Prostate gland (tissue), 2 donors: ENCODE measurements around the gene ERC2. TPM values are rescaled to one million over a fixed set of nuclear protein-coding genes. Genes with fewer than 3 reads are reported as not detected.

Experiments
- DNase-seq: peaks from one replicate; pipeline ENCODE4 v3.0.0-alpha.2; 2019; ENCODE audit warnings: low spot score
- H3K27ac ChIP-seq, 2 donors: fragments of 200-600 bp; sonication (generic); 2 replicates each; pipeline ENCODE4 v1.5.1; 2017 to 2019
- H3K27me3 ChIP-seq: fragments of 200-600 bp; sonication (generic); replicated peaks from 2 replicates; pipeline ENCODE4 v1.5.1; 2019; ENCODE audit not compliant: insufficient read depth
- H3K36me3 ChIP-seq, 2 donors: fragments of 200-600 bp; sonication (generic); 1 replicate in 1 of 2; 2 replicates in 1 of 2; pipeline versions ENCODE4 v1.5.1 to v1.8.1; 2017 to 2019
- H3K4me1 ChIP-seq: fragments of 200-600 bp; sonication (generic); replicated peaks from 2 replicates; pipeline ENCODE4 v1.5.1; 2019
- H3K4me3 ChIP-seq, 2 donors: fragments of 200-600 bp; sonication (generic); 2 replicates each; pipeline ENCODE4 v1.5.1; 2017 to 2019
- H3K9me3 ChIP-seq: fragments of 200-600 bp; sonication (generic); 2 replicates; pipeline ENCODE4 v1.5.1; 2017
- CTCF ChIP-seq, 4 experiments: fragments of 200-600 bp in 2 of 4; fragments of 450-650 bp in 2 of 4; sonication (generic) in 2 of 4; IDR thresholded peaks; 1 replicate in 3 of 4; 2 replicates in 1 of 4; pipeline ENCODE4 v1.5.1; 2016 to 2019; ENCODE audit warnings: antibody characterized with exemption in 4 of 4, mild to moderate bottlenecking in 2 of 4, moderate library complexity in 2 of 4
- POLR2A ChIP-seq: fragments of 450-650 bp; IDR thresholded peaks from one replicate; pipeline ENCODE4 v1.6.1; 2016; ENCODE audit warnings: antibody characterized with exemption, mild to moderate bottlenecking
- POLR2AphosphoS5 ChIP-seq: sonication (generic); formaldehyde crosslinking; IDR thresholded peaks from one replicate; pipeline ENCODE4 v1.6.1; 2017; ENCODE audit warnings: antibody characterized with exemption
- WGBS: methylation state at CpG from one replicate; pipeline ENCODE4 v1.1.5; 2018; 5-methylcytosine and 5-hydroxymethylcytosine counted together
- intact Hi-C: fragments of 100-400 bp; cut with DNase I; formaldehyde crosslinking; loops from one replicate; pipeline ENCODE4 v1.14.2; 2022
- total RNA-seq, 2 donors: library from RNA; depleted of rRNA; stranded (reverse); fragments of >200 nt; gene quantifications; one replicate each; pipeline ENCODE4 v1.1.0, GENCODE V29; 2016

The ERC2 gene
- total RNA-seq, 2 donors from 2014 or later = 1.0 to 2.7 TPM

GRCh38 chr3:55607175-55607574, 861.1 kb downstream of the ERC2 start:
- H3K9me3 ChIP-seq = no peaks in the 10 kb centered on the region
- no peak overlapping the region for H3K4me3 ChIP-seq
- H3K27ac ChIP-seq = no peak overlapping the region
- H3K27me3 ChIP-seq = no peaks in the 10 kb centered on the region
- WGBS = 91% methylated on average over 5 of the region's 5 CpGs
- intact Hi-C loops = no loop called here
- DNase-seq = no peak
- H3K4me1 ChIP-seq = no peaks in the 10 kb centered on the region
- no peak for TF ChIP-seq CTCF (IDR thresholded peaks at IDR 0.05)
- TF ChIP-seq POLR2A = no peak
- no peak for TF ChIP-seq POLR2AphosphoS5
- H3K36me3 ChIP-seq = no peaks in the 10 kb centered on the region

DNA sequence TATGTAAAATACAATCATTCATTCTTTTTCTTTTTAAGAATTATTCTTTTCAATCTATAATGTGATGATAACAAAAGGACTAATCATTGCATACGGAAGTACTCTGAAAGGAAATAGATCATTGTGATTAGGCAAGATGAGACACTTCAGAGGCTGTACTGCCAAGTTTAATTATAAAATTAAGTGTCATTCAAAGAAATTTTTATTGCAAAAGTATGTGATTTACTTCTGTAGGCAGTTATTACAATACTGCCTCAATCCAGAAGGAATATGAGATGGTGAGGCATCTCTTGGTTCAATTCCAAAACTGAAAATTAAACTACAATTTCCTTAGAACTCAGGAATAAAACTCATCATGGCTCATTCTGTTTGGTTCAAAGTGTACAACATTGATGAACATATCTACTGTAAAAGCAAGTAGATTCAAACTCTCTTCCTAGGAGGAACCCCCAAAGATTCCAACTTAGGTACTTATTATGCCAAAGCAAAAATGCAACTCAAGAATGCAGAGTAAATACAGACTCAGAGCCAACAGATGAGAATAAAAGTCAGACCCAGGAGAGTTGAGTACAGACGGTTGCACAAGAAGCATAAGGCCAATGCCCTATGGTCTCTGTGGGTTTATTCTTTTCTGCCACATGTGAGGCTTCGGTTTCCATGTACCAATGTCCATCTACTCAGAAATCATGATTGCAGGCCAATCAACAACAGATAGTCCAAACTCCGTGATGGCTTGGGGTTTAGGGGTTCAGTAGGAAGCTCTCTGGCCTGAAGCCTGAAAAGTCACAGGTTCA, 862.6 kb downstream of the ERC2 start:
- Histone ChIP-seq H3K27ac (no peak overlapping the region), H3K4me3 (no peak overlapping the region), H3K36me3 (no peaks in the 10 kb centered on the region), H3K4me1 (no peaks in the 10 kb centered on the region), H3K9me3 (no peaks in the 10 kb centered on the region), H3K27me3 (no peaks in the 10 kb centered on the region)
- no peak for TF ChIP-seq POLR2A
- no peak for TF ChIP-seq CTCF (IDR thresholded peaks at IDR 0.05)
- TF ChIP-seq POLR2AphosphoS5 = no peak
- intact Hi-C loops = no loop called here
- no peak for DNase-seq
- 89% methylated on average over 4 of the region's 4 CpGs for WGBS

- Histone ChIP-seq H3K36me3 (no peaks in the 10 kb centered on the region), H3K4me1 (no peaks in the 10 kb centered on the region), H3K27me3 (no peaks in the 10 kb centered on the region), H3K9me3 (no peaks in the 10 kb centered on the region), H3K27ac (no peak overlapping the region), H3K4me3 (no peak overlapping the region)
- DNase-seq = no peak
- 93% methylated on average over 4 of the region's 4 CpGs for WGBS
- TF ChIP-seq CTCF (IDR thresholded peaks at IDR 0.05) (no peak), POLR2A (no peak), POLR2AphosphoS5 (no peak)
- intact Hi-C loops = no loop called here
Measured at GRCh38 chr3:55604846-55605245, 863.4 kb downstream of the ERC2 start.

- no peak overlapping the region for H3K4me3 ChIP-seq
- H3K4me1 ChIP-seq = no peaks in the 10 kb centered on the region
- no peaks in the 10 kb centered on the region for H3K9me3 ChIP-seq
- TF ChIP-seq POLR2AphosphoS5 (no peak), POLR2A (no peak), CTCF (IDR thresholded peaks at IDR 0.05) (no peak)
- intact Hi-C loops = no loop called here
- H3K27ac ChIP-seq = no peak overlapping the region
- no peaks in the 10 kb centered on the region for H3K27me3 ChIP-seq
- no peaks in the 10 kb centered on the region for H3K36me3 ChIP-seq
- WGBS = 41% methylated on average over 2 of the region's 2 CpGs
- no peak for DNase-seq
Measured at GRCh38 chr3:55604402-55604801, 863.9 kb downstream of the ERC2 start.
